T-helper 1 cell treated with Interleukin-12 subunit alpha and Interleukin-12 subunit beta and Interleukin-4 antibody, amounts not matched to agents 30 ng/mL and 1 ng/mL, for 36 hours (primary cell): ENCODE measurements around the gene WDPCP. TPM values are rescaled to one million over a fixed set of nuclear protein-coding genes. Genes with fewer than 3 reads are reported as not detected.
"Not testable (repeated sequence)": the region's sequence is repeated elsewhere in the genome, so short reads cannot be mapped to it uniquely, and the experiment has no call there.

ENCODE experiments used
- intact Hi-C: fragments of 100-400 bp; cut with micrococcal nuclease; formaldehyde crosslinking; loops from one replicate; pipeline ENCODE4 v1.15.1; 2024
- total RNA-seq: library from RNA; stranded (reverse); gene quantifications from 2 replicates; pipeline ENCODE4 v1.2.3, GENCODE V29; 2022

The WDPCP gene
- total RNA-seq, 1 donor from 2014 or later: 5.9 TPM

- intact Hi-C loops: no loop called here
These were observed 209.7 kb downstream of the WDPCP start for GRCh38 chr2:63378589-63378988.

DNA sequence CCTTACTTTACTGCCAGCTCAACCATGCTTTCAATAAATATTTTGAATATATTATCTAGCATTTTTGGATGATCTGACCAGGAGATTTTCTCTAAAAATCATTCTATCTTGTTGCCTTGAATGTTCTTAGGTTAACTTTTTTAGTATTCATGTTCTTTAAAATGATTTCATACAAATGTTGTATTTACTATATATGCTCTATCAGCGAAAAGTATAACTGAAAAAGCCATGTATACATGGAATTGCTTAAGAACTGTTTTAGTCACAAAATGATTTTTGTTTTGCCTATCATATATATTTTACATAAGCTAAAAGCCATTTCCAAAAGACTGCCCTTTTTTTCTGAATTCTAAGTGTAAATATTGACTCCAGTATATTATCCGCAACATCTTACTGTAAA, 213.9 kb downstream of the WDPCP start:
- intact Hi-C loops: no loop called here

- intact Hi-C loops: no loop called here
These were observed 215.7 kb downstream of the WDPCP start for GRCh38 chr2:63372549-63372948.

DNA sequence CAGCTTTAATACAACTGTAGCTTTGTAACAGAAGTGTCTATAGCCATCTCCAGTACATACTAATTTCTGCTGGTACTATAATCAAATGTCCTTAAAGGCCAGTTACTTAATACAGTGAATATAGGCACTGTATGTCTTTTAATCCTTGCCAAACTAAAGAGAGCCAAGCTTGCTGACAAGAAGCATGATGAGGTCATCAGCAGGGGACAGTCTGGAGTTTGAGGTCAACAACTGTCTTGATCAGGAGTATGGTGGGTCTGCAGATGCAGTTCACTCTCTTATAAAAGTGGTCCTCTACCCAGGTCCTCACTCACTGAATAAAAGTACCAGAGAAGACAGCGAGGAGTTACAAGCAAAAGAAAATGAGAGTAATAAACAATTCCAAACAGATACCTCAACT, 219.1 kb downstream of the WDPCP start:
- intact Hi-C loops: loop anchor here (5.0 kb wide), 1 partner anchor 193 kb away; no protein-coding TSS in a partner anchor

DNA sequence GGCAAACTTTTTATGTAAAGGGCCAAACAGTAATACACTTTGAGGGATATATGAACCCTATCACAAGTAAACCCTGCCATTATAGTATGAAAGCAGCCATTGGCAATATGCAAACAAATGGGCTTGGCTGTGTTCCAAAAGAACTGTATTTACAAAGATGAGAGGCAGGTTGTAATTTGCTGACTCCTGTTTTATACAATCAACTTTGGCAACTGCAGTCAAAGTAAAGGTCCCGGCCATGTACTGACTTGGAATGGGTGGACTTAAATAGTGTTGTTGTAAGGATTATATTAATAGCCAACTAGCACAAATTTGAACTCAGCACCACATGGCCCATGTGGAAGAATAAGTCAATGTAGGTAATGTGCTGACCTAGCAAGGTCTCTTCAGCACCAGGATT, 223.4 kb downstream of the WDPCP start:
- intact Hi-C loops: loop anchor here (5.0 kb wide), 1 partner anchor 197 kb away; no protein-coding TSS in a partner anchor

DNA sequence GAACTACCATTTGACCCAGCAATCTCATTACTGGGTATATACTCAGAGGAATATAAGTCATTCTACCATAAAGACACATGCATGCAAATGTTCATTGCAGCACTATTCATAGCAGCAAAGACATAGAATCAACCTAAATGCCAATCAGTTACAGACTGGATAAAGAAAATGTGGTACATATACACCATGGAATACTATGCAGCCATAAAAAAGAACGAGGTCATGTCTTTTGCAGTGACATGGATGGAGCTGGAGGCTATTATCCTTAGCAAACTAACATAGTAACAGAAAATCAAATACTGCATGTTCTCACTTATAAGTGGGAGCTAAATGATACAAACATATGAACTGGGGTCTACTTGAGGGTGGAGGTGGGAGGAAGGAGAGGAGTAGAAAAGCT, 230.6 kb downstream of the WDPCP start:
- intact Hi-C loops: not testable (repeated sequence)

GRCh38 chr2:63347361-63347760, 240.9 kb downstream of the WDPCP start:
- intact Hi-C loops: no loop called here

GRCh38 chr2:63346411-63346810, 241.9 kb downstream of the WDPCP start:
- intact Hi-C loops: no loop called here

DNA sequence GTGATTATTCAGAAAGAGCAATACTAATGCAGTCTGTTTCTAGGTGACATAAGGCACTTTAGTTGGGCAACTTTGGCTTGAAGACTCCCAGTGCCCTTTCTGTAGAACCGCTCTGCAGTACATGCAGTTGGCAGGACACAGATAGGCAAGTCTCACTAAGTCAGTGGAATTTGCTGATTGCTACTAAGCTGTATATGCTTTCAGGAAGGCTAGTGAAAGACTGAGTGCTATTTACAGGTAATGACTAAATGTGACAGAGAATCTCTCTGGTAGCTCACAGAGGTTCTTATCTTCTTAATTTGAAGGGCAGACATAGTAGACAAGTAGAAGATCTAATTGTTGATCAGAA, 243.0 kb downstream of the WDPCP start:
- intact Hi-C loops: no loop called here

- intact Hi-C loops: no loop called here
These were observed 243.5 kb downstream of the WDPCP start for GRCh38 chr2:63344575-63345284.

DNA sequence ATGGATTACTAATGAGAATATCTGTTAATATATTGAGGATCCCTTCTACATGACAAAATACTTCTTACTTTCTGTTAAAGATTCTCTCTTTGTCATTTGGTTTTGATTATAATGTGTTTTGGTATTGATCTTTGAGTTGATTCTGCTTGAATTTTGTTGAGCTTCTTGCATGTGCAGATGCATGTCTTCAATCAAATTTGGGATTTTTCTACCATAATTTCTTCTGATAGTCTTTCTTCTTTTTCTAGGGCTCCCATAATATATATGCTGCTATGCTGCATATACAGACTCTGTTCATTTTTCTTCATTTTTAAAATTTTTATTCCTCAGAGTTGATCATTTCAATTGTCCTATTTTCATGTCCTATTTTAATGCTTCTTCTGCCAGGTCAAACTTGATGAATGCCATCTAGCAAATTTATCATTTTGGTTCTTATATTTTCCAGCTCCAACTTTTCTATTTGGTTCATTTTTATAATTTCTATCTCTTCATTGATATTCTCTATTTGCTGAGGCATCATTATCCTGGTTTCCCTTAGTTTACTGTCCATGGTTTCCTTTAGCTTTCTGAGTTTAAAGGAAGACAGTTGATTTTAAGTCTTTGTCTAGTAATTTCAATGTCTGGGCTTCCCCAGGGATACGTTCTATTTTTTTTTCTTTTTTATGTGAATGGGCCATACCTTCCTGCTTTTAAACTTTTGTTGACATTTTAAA, 244.7 kb downstream of the WDPCP start:
- intact Hi-C loops: no loop called here

DNA sequence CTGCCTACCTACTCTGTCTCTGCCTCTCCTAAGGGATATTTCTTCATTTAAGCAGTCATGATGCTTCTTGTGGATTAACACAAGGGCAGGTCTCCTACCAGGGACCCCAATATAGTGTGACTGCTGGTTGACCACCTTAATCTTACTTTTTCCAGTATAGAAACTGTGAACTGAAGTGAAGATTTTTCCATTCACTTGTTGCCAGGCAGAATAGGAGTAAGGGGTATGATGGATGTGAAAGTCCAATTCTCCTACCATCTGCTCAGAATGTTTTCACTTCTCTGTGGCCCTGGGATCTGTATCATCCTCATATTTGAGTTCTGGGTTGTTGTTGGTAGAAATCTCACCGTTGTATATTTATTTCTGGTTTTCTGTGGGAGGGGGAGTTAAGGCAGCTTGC, 247.8 kb downstream of the WDPCP start:
- intact Hi-C loops: no loop called here

DNA sequence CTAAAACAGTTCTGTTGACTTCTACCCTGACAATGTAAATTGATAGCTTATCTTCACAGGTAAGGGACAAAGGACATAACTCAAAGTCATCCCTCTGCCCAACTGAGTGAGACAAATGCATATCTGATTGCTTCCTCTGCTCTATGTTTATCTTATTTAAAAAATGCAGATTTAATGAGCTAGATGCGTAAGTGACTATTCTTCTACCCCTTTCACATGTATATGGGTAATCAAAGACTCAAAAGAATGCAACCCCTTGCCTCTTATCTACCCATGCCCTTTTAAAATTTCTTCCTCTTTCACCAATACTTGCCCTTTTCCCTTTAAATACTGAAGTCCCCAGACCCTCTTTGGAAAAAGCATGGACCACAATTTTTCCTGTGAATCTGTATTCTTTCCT, 253.4 kb downstream of the WDPCP start:
- intact Hi-C loops: no loop called here

DNA sequence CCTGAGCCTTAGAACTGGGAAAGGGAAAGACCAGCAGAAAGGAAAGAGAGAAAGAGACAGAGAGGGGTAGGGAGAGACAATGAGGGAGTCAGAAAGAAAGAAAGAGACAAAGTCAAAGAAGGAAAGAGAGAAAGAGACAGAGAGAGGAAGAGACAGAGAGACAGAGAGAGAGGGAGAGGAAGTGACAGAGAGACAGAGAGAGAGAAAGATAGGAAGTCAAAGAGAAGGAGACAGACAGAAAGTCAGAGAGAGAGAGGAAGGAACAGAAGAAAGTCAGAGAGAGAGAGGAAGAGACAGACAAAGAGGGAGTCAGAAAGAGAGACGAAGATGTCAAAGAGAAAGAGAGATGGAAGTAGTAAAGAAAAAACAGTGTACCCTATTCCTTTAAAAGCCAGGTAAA, 261.8 kb downstream of the WDPCP start:
- intact Hi-C loops: loop anchor here (2.0 kb wide), 1 partner anchor 54 kb away; no protein-coding TSS in a partner anchor

GRCh38 chr2:63323662-63324061, 264.6 kb downstream of the WDPCP start:
- intact Hi-C loops: not testable (repeated sequence)

GRCh38 chr2:63321973-63322372, 266.3 kb downstream of the WDPCP start:
- intact Hi-C loops: not testable (repeated sequence)

DNA sequence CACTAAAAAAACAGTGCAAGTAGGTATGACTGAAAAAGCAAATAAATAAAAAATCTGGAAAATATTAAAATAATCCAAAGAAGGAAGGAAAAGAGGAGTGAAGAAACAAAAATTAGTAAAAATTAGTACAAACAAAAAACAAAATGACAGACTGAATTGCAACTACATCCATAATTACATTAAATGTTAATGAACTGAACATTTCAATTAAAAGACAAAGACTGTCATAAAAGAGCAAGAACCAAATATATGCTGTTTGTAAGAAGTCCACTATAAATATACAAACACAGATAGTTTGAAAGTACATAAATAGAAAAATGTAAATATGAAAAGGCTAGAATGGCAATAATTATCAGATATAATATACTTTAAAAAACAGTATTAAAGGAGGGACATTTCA, 267.6 kb downstream of the WDPCP start:
- intact Hi-C loops: no loop called here

GRCh38 chr2:63310614-63311013, 277.7 kb downstream of the WDPCP start:
- intact Hi-C loops: no loop called here

- intact Hi-C loops: no loop called here
These were observed 286.8 kb downstream of the WDPCP start for GRCh38 chr2:63301481-63301880.

GRCh38 chr2:63300835-63301234, 287.4 kb downstream of the WDPCP start:
- intact Hi-C loops: no loop called here

GRCh38 chr2:63287956-63288355, 300.3 kb downstream of the WDPCP start:
- intact Hi-C loops: no loop called here

GRCh38 chr2:63286520-63286919, 301.8 kb downstream of the WDPCP start:
- intact Hi-C loops: not testable (repeated sequence)

DNA sequence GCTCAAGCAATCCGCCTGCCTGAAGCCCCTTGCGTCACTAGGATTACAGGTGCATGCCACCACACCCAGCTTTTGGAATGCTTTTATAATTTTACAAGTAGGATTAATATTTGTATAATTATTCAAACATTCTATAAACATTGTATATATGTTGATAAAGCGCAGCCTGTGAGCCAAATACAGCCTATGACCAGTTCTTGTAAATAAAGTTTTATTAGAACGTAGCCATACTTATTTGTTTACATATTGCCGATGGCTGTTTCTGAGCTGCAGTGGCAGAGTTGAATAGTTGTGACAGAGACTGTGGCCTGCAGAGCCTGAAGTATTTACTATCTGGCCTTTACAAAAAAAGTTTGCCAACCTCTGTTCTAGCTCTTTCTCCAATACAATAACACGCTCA, 305.0 kb downstream of the WDPCP start:
- intact Hi-C loops: no loop called here
